NB4 (cell line): ENCODE results near the gene L3MBTL4.

ENCODE experiments used
- POLR2A ChIP-seq: IDR thresholded peaks from 2 replicates; pipeline ENCODE4 v1.6.1; 2011; ENCODE audit warnings: mild to moderate bottlenecking; ENCODE audit not compliant: insufficient read length; ENCODE audit errors: extremely low read depth
- TF ChIP-seq, protein P1 (sequence below): IDR thresholded peaks from one replicate; pipeline ENCODE4 v1.5.1; 2012; ENCODE audit warnings: low read depth, low read length

DNA sequence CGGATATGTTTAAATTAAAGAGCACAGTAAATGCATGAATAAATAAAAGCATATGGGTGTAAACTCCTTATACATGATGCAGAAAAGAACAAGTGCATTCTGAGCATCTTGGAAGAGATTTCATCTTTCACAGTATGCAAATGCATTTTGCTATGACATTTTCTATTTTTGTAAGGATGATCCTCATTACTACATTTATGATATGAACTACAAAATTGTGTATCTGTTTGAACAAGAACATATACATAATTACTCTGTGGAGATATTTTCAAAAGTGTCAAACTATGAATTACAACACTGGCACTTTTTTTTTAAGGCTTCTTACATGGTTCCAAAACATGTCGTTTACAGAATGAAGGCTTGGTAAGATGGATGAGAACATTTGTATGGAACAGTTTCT, 335.3 kb downstream of the L3MBTL4 start:
- TF ChIP-seq, protein P1, sequence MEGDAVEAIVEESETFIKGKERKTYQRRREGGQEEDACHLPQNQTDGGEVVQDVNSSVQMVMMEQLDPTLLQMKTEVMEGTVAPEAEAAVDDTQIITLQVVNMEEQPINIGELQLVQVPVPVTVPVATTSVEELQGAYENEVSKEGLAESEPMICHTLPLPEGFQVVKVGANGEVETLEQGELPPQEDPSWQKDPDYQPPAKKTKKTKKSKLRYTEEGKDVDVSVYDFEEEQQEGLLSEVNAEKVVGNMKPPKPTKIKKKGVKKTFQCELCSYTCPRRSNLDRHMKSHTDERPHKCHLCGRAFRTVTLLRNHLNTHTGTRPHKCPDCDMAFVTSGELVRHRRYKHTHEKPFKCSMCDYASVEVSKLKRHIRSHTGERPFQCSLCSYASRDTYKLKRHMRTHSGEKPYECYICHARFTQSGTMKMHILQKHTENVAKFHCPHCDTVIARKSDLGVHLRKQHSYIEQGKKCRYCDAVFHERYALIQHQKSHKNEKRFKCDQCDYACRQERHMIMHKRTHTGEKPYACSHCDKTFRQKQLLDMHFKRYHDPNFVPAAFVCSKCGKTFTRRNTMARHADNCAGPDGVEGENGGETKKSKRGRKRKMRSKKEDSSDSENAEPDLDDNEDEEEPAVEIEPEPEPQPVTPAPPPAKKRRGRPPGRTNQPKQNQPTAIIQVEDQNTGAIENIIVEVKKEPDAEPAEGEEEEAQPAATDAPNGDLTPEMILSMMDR, result no peak
- TF ChIP-seq POLR2A, result no peak
